Stimulated activated CD4-positive, alpha-beta T cell treated with anti-CD3 and anti-CD28 coated beads, Interleukin-2, amount 100 ng/mL, for 4 hours (primary cell): Measurements from ENCODE around the gene C16orf96.
A peak's percentile ranks its signal among the peaks of the same experiment; 100 is the strongest.

Source experiments
- DNase-seq: peaks from one replicate; pipeline ENCODE4 v3.0.0-alpha.2; 2020; ENCODE audit warnings: low read depth

Gene C16orf96

DNA sequence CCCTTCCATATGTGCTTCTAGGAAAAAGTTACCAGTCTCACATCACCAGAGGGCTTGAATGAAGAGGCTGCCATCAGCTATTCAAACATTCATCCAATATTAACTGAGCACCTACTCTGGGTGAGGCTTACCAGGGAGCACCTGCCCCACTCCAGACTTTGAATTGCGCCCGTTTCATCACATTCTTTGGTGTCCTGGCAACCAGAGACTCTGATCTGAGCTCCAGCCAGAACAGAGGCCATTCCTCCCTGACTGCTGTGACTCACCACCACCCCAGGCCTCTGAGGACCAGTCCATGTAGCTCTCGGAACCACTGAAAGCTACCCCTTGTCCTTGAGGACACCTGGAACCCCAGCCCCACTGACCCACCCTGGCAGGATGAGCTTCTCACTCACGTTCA lies at the start of gene C16orf96:
Gene C16orf96, plus strand, starts transcription at position 229 of the 400 bp plus-strand sequence. Its CDS starts 150 bp downstream, at position 379.
- DNase-seq = no peak

DNA sequence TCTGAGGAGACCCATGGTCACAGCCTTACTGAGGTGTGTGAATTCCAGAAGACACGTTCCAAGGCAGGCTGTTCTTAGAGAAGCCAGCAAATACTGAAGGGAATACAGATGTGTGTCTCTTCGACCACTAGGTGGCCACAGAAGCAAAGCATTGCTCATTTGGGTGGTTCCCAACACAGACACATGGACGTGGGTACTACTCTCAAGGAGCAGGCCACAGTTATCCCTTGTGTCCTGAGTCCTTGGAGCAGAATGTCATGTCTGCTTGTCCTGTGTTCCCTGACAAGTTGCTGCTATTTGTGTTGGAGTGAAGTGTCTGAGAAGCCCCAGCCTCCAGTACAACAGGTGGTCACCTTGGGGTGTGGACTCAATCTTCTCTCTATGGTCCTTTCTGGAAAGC lies 49.7 kb upstream of the C16orf96 start:
- DNase-seq = peak; percentile 52

DNA sequence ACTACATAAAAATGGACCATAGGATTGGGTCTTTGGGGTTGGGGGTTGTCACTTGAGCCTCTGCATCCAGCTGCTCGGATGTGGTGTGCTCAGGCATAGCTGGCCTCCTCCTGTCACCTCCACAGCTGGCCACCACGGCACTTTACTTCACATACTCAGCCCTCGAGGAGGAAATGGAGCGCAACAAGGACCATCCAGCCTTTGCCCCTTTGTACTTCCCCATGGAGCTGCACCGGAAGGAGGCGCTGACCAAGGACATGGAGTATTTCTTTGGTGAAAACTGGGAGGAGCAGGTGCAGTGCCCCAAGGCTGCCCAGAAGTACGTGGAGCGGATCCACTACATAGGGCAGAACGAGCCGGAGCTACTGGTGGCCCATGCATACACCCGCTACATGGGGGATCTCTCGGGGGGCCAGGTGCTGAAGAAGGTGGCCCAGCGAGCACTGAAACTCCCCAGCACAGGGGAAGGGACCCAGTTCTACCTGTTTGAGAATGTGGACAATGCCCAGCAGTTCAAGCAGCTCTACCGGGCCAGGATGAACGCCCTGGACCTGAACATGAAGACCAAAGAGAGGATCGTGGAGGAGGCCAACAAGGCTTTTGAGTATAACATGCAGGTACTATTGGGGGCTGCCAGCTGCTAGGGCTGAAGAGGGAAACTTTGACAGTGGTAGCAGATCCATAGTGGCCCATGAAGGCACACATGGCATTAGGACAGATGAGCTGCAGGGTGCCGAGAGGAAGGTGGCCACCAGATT lies 48.4 kb upstream of the C16orf96 start:
- DNase-seq = no peak

DNA sequence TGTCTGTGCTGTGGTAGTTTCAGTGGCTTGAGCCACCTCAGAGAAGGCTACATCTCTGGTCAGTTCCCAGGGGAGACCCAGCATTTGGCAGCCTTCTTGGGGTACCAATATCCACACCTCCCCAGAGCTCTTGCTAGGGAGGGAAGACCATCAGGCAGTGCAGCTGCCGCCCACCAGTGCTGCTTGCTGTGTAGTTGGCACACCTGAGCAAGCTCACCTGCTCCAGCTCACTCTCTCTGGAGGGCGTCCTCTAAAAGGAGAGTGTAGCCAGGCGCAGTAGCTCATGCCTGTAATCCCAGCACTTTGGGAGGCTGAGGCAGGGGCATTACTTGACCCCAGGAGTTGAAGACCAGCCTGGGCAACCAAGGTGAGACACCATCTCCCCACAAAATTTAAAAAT lies 47.3 kb upstream of the C16orf96 start:
- no peak for DNase-seq

DNA sequence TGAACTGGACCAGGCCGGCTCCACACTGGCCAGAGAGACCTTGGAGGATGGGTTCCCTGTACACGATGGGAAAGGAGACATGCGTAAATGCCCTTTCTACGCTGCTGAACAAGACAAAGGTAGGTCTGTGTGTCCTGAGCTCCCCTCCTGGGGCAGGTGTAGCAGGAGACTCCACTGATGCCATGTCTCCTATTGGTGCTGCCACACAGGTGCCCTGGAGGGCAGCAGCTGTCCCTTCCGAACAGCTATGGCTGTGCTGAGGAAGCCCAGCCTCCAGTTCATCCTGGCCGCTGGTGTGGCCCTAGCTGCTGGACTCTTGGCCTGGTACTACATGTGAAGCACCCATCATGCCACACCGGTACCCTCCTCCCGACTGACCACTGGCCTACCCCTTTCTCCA lies 46.7 kb upstream of the C16orf96 start:
- no peak for DNase-seq

DNA sequence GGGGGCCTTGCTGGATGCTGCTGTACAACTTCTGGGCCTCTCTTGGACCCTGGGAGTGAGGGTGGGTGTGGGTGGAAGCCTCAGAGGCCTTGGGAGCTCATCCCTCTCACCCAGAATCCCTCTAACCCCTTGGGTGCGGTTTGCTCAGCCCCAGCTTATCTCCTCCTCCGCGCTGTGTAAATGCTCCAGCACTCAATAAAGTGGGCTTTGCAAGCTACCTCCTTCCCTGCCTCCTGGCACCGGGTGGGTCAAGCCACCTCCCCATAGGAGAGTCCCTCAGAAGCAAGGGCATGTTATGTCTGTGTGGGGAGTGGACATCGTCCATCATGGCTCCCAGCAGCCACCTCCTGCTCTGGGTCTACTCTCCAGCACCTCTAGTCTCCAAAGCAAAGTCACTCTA lies 46.0 kb upstream of the C16orf96 start:
- no peak for DNase-seq

DNA sequence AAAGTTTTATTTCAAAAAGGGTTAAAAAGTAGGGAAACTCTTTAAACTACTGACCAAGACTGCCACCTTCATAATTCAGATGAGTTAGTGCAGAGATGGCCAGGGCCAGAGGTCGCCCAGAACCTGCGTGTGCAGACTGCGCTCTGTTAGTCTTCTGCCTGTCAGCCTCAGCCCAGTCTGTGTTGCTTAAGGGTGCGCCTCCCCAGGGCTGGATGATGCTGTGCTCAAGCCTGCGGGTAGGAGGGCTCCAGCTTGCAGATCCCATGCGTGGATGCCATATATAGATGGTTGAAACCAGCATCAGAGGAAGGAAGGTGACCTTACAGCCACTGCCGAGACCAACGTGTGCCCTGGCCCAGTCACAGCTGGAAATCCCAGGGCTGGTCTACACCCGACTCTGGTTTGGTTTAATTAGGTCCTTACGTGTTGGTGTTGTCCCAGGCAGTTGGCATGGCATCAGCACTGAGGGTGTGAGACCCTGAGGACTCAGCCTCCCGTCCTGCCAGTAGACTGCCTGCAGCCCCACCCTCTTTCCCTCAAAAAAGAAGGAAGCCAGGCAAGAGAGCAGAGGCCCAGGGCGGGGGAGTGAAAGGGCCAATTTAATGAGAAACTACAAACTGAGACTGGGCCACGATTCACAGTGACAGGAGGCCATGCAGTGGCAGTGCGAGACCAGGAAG lies 45.3 kb upstream of the C16orf96 start:
- no peak for DNase-seq

DNA sequence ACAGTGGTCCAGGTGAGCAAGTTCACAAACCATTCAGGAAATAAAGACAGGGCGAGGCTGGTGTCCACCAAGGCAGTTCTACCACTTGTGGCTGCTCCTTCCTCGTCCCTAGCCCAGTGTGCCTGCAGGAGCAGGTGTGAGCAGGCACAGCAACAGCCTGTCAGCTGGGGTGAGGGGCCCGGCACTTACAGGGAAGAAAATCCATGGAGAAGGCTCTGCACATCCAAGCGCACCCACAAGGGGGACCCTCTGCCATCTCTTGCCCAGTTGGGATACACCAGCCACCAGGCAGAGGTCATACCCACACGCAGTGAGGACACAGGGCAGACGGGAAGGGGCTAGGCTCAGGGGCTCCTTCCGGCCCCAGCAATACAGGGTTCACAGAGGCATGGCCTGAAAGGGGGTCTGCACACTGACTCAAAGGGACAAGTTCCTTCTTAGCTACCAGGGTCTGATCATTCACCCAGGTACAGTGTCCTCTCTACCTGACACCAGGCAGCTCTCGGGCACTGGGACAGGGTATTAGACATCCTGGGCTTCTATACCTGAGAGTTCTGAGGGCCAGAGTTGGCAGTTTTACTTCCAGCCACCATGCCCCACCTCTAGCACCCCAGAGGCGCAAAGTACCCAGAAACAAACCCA lies 44.6 kb upstream of the C16orf96 start:
- no peak for DNase-seq

DNA sequence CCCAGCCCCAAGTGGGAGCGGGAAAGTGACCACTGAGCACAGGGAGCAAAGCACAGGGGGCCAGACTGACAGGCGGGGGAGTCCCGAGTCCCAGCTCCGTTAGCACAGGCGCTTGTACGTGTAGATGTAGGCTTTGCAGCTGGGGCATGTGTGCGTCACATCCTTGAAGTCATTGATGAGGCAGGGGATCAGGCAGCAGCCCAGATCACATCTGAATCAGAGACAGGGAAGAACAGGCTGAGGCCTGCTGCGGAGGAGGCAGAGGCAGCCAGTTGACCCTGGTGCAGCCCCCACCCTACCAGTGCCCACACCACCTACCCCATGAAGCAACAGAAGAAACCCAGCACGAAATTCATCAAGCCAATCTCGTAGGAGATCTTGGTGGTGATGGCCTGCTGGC lies 43.7 kb upstream of the C16orf96 start:
- no peak for DNase-seq

DNA sequence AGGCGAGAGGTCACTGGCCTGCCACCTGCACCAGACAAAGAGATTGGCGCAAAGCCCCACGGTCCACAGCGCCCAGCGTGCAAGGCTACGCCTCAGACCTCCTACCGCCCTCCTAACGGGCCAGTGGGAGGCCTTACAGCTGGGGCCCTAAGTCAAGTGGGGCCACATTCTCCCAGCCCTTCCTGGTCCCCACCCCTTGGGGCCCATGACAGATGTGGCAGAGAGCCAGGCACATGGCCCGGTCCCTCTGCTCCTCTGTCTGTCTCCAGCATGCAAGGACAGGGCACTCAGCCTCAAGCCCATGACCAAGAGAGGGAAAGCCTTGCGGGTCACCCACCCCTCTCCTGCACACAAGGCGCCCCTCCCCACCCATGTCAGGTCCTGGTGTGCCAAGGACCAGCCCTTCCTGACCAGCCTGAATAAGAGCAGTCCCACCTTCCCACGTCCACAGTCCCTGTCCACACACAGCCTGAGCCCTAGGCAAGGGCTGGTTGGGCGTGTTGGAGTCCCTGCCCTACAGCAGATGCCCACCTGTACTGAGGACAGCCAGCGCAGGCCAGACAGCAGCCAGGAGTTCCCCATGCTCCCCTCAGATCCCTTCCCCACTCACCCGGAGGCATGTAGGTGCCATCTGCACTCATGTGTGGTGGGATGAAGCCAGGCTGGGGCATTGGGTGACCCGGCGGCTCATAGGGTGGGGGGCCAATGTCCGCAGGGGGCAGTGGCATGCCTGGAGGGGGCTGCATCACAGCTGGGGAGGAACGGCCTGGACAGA lies 42.9 kb upstream of the C16orf96 start:
- no peak for DNase-seq

DNA sequence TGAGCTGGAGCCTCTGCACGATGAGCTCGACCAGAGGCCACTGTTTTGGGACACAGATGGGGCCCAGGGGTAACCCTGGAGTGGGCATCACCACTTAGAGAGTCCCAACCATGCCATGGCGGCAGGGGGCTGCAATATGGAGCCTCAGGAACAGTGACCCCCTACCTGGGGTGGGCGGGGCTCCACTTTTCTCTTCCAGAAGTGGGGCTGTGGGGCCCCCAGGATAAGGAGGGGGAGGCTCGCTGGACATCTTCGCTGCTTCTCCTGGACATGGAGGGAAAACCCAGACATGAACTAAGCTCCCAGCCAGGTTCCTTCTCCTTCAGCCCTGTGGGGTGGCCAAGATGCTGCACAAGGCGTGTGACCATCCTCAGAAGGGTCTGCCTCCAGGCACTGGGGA lies 42.3 kb upstream of the C16orf96 start:
- DNase-seq = no peak

DNA sequence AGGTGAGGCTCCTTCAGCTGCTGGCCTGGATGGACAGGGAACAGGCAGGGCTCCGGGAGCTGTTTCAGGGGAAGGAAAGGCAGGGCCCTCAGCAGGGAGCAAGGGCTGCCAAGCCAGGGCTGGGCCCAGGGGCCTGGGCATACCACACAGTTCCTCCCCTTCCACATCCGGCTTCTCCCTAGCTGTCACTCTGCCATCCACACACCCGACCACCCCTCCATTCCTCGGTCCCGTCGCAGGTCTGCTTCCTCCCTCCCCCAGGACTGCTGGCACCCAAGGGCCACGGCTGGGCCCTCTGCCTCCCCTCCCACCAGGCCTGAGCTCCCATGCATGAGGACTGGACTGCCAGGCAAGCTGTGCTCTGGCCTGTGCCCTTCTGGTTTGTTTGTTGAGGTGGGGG lies 41.5 kb upstream of the C16orf96 start:
- no peak for DNase-seq

DNA sequence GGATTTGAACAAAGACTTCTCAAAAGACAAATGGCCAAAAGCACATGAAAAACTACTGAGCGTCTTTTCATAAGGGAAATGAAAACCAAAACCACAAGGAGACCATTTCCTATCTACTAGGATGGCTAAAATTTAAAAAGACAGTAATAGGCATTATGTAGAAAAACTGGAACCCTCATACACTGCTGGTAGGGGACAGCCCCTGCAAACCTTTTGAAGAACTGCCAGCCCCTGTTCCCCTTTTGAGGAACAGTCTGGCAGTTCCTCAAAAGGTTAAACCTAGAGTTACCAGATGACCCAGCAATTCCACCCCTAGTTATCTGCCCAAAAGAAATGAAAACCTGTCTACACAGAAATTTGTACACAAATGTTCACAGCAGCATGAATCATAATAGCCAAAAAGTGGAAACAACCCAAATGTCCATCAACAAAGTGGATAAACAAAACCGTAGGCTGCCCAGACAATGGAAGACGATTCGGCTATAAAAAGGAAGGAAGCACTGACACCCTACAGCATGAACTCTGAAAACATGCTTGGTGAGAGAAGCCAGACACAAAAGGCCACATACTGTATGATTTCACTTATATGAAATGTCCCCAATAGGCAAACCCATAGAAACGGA lies 40.4 kb upstream of the C16orf96 start:
- no peak for DNase-seq

DNA sequence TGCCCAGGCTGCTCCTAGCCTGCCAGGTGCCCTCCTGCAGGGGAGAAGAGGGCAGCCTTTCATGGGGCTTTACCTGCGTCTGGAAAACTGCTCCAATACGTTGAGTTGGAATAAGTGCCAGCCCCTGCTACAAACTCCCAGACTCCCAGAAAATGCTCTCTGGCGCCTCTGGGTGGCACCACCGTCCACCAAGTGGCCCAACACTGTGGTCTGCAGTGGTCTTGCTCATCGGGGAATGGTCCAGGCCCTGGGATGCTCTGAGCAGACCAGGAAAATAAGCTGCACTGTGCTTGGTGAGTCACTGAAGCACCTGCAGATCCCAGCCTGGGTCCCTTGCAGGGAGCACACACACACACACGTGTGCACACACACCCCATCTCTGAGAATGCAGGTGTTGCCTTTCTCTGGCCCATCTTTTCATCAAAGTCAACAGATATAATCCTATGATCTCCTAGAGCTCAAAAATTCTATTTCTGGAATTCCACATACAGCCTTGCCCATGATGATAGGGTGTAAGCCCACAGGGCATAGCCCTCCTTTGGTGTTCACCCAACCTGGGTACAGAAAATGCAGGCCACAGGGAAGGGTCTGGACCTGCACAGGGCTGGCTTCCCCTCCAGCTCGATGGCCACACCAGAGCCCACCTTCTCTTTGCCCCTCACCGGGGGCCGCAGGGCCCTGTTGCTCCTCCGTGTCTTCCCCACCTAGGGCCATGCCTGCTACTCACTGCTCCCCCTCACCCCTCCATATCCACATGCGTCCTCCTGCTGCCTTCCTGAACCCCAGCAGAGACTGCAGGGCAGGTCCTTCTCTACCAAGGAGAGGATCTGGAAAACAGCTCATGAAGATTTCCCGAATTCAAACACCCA lies 38.1 kb upstream of the C16orf96 start:
- DNase-seq = no peak

DNA sequence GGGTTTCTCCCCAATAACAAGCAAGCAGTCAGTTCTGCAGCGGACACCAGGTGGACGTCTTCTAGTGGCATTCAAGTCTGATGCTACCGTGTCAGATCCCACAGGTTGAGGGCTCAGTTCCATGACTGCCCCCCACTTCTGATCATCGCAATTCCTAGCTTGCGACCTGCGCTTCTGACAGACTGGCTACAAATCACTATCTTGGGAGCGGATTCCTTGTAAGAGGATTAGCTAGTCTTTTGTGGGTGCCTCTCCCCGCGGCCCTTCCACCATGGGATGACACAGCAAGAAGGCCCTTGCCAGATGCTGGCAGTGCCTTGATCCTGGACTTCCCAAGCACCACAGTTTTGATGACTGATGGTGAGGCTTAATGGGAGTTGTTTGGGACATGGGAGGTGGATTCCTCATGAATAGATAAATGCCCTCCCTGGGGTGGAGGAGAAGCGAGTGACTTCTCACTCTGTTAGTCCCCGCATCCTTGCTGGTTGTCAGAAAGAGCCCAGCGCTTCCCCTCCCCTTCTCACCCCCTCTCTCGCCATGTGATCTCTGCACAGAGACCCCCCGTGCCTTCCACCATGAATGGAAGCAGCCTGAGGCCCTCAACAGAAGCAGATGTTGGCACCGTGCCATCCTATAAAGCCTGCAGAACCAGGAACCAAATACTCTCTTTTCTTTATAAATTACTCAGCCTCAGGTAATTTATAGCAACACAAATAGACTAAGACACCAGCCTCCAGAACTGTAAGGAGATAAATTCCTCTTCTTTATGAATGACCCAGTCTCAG lies 36.7 kb upstream of the C16orf96 start:
- DNase-seq = no peak

DNA sequence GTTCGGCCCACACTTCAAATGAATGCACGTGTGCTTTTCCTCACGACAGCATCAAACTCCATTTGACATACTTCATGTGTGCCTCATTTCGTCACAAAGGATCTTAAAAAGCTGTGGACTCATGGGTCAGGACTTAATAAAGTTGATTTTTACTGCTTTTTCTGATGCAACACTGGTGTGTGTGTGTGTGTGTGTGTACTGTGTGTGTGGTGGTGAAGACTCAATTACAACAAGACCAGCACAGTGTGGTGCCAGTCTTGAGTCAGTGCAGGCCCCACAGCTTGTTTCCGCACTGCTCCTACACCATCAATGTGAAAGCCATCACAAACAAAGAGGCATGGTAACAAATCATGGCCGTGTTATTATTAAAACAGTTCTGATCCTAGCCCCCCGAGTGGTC lies 35.2 kb upstream of the C16orf96 start:
- no peak for DNase-seq

DNA sequence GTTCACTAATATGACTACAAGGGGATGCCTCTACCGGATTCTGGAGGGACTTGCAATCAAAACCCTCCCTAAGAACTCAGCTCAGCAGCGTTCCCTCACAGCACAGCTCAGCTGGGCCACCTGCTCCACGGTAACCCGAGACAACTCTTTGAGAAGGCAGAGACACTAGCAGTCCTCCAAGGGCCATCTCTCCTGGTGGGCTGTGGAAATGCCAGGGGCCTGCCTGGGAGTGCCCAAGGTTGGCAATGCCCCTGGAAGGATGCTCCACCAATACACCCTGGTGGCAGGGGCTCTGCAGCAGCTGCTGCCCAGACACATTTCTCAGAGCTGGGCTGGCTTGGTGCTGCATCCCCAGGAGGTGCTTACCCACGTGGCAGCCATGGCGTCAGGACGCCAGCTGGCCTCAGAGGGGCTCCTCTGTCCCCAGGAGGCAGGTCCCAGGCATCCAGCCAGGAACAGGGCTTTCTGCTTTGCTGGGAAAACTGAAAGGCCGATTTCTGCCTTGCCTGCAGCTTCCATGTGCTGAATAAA lies 34.0 kb upstream of the C16orf96 start:
- no peak for DNase-seq

DNA sequence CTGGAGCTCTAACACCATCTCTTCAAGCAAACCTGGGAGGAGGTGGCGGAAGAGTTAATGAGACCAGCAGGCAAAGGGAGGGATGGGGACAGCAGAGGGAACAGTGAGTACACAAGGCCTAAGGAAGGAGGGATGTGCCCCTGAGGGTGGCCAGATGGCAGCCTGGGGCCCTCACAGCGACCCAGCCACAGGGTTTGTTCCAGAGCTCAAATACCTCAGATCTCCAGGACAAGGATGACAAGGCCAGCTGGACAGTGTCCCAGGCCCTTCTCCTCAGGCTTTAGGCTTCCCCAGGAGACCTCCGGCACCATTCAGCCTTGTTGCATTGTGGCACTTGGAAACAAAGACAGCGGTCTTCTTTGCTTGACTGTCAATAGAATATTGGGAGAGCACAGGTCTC lies 32.5 kb upstream of the C16orf96 start:
- no peak for DNase-seq

DNA sequence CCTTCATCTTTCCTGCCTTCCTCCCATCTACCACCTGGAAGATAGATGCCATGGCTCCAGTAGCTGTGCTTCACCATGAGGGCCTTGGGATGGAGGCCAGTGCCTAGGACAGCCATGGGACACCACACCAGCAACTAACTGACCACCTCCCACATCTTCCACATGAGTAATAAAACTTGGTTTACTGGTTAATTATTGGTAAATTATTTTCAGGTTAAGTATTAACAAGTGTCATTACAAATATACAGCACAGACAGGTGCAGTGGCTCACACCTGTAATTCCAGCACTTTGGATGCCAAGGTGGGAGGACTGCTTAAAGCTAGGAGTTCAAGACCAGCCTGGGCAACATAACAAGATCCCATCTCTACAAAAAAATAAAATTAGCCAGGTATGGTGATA lies 31.6 kb upstream of the C16orf96 start:
- no peak for DNase-seq

DNA sequence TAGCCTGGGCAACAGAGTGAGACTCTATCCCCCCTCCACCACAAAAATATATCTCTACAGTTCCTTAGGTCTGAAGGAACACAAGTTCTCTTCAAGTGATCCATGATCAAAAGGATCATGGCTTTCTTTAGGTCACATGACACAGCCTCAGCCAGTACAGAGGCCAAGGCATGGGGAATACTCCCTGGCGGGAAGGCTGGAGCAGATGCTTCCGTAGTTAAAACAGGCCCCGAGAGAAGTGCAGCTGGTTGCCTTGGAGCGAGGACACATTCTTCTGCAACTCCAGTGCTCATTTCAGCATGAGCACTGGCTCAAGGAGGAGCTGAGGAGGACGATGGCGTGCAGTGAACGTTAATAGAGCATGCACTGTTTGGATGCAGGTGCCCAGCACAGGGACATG lies 31.1 kb upstream of the C16orf96 start:
- no peak for DNase-seq
